HFF-Myc (cell line): ENCODE data around the gene PRKCA.

Source experiments
- DNase-seq: peaks from one replicate; pipeline ENCODE4 v3.0.0-alpha.2; 2011; ENCODE audit warnings: low read depth; ENCODE audit errors: extremely low read depth
- H3K4me3 ChIP-seq: replicated peaks from 2 replicates; pipeline ENCODE4 v1.5.1; 2011; ENCODE audit warnings: low read depth, mild to moderate bottlenecking, control low read depth, low read length
- CTCF ChIP-seq: IDR thresholded peaks from 2 replicates; pipeline ENCODE4 v1.5.1; 2012; ENCODE audit warnings: mild to moderate bottlenecking, low read depth, low read length, control low read depth; ENCODE audit errors: missing control alignments

Gene PRKCA

GRCh38 chr17:66264696-66265095 lies 37.7 kb upstream of the PRKCA start:
- H3K4me3 ChIP-seq: no peak overlapping the region
- no peak for DNase-seq
- no peak for TF ChIP-seq CTCF

GRCh38 chr17:66268247-66268927 lies 34.0 kb upstream of the PRKCA start:
- no peak for TF ChIP-seq CTCF
- H3K4me3 ChIP-seq: no peak overlapping the region
- no peak for DNase-seq

GRCh38 chr17:66270106-66270505 lies 32.3 kb upstream of the PRKCA start:
- TF ChIP-seq CTCF: no peak
- H3K4me3 ChIP-seq: no peak overlapping the region
- DNase-seq: no peak

- no peak for TF ChIP-seq CTCF
- DNase-seq: no peak
- no peak overlapping the region for H3K4me3 ChIP-seq
Observed at GRCh38 chr17:66271512-66271911, 30.9 kb upstream of the PRKCA start.

- peak; percentile 65 for DNase-seq
- TF ChIP-seq CTCF: no peak
- no peak overlapping the region for H3K4me3 ChIP-seq
Observed at GRCh38 chr17:66272811-66273585, 29.4 kb upstream of the PRKCA start.

GRCh38 chr17:66273586-66273848 lies 28.9 kb upstream of the PRKCA start:
- DNase-seq: no peak
- no peak overlapping the region for H3K4me3 ChIP-seq
- TF ChIP-seq CTCF: no peak
